T-helper 1 cell (primary cell): Measurements from ENCODE around the gene MAMDC4.
A peak's percentile ranks its signal among the peaks of the same experiment; 100 is the strongest.

Source experiments
- DNase-seq, 5 donors: peaks; one replicate each; pipeline ENCODE4 v3.0.0-alpha.2; 2012 to 2020

The MAMDC4 gene

GRCh38 chr9:136896027-136896426, 43.9 kb downstream of the MAMDC4 start:
- no peak for DNase-seq

- no peak for DNase-seq
These were observed 46.4 kb downstream of the MAMDC4 start for GRCh38 chr9:136898483-136899100.

- no peak for DNase-seq
These were observed 47.0 kb downstream of the MAMDC4 start for GRCh38 chr9:136899196-136899595.

GRCh38 chr9:136900556-136900955, 48.4 kb downstream of the MAMDC4 start:
- no peak for DNase-seq

- no peak for DNase-seq
These were observed 48.9 kb downstream of the MAMDC4 start for GRCh38 chr9:136900988-136901515.

GRCh38 chr9:136901516-136902258, 49.5 kb downstream of the MAMDC4 start:
- DNase-seq: peak; percentile 47 to 76 (median 60)

GRCh38 chr9:136902259-136902821, 50.2 kb downstream of the MAMDC4 start:
- DNase-seq: peak; percentile 76 to 84 (median 82)

- DNase-seq: no peak
These were observed 51.0 kb downstream of the MAMDC4 start for GRCh38 chr9:136903041-136903554.

- DNase-seq: no peak
These were observed 54.1 kb downstream of the MAMDC4 start for GRCh38 chr9:136906266-136906665.

- no peak for DNase-seq
These were observed 55.1 kb downstream of the MAMDC4 start for GRCh38 chr9:136907011-136907914.
